CD4-positive, CD25-positive, alpha-beta regulatory T cell (primary cell): Measurements from ENCODE around the gene SHB. TPM values are rescaled to one million over a fixed set of nuclear protein-coding genes. Genes with fewer than 3 reads are reported as not detected.

ENCODE experiments used
- ATAC-seq, 2 donors: fragments of 150-1000 bp; cut with Tn5 transposase; one replicate each; pipeline ENCODE4 v1.10.0; 2021; ENCODE audit warnings: low read depth in 2 of 2, moderate number of reproducible peaks in 2 of 2, moderate library complexity in 1 of 2
- DNase-seq, 3 donors: peaks; one replicate each; pipeline versions ENCODE4 v3.0.0 to v3.0.0-alpha.2; 2012 to 2022; ENCODE audit warnings: mixed read lengths in 1 of 3
- H3K27ac ChIP-seq: one replicate; pipeline ENCODE4 v1.7.0; 2013; ENCODE audit warnings: mild to moderate bottlenecking, low read length; ENCODE audit not compliant: insufficient read depth, poor library complexity, severe bottlenecking
- H3K27me3 ChIP-seq: one replicate; pipeline ENCODE4 v1.7.0; 2013; ENCODE audit warnings: low read length; ENCODE audit not compliant: control insufficient read depth, insufficient read depth
- H3K36me3 ChIP-seq: one replicate; pipeline ENCODE4 v1.7.0; 2013; ENCODE audit warnings: mild to moderate bottlenecking, low read length, moderate library complexity; ENCODE audit not compliant: control insufficient read depth, insufficient read depth
- H3K4me1 ChIP-seq: 2 replicates; pipeline ENCODE4 v1.7.0; 2013; ENCODE audit warnings: mild to moderate bottlenecking, low read length; ENCODE audit not compliant: insufficient read depth, control insufficient read depth, poor library complexity, severe bottlenecking
- H3K4me3 ChIP-seq: one replicate; pipeline ENCODE4 v1.7.0; 2013; ENCODE audit warnings: low read depth, mild to moderate bottlenecking, low read length, moderate library complexity
- H3K9me3 ChIP-seq, 2 experiments: 1 replicate in 1 of 2; 2 replicates in 1 of 2; pipeline ENCODE4 v1.7.0; 2013; ENCODE audit warnings: low read length in 2 of 2, mild to moderate bottlenecking in 1 of 2, moderate library complexity in 1 of 2; ENCODE audit not compliant: control insufficient read depth in 2 of 2
- H3K27ac Mint-ChIP-seq, 3 donors: one replicate each; pipeline ENCODE4 v1.8.0; 2020 to 2022; ENCODE audit warnings: mild to moderate bottlenecking in 3 of 3, mixed read lengths in 3 of 3, moderate library complexity in 2 of 3
- H3K27me3 Mint-ChIP-seq: one replicate; pipeline ENCODE4 v1.8.0; 2022; ENCODE audit warnings: mild to moderate bottlenecking, mixed read lengths
- H3K36me3 Mint-ChIP-seq: one replicate; pipeline ENCODE4 v1.8.0; 2020; ENCODE audit warnings: mixed read lengths
- H3K4me1 Mint-ChIP-seq, 4 donors: one replicate each; pipeline ENCODE4 v1.8.0; 2020 to 2022; ENCODE audit warnings: mixed read lengths in 4 of 4, mild to moderate bottlenecking in 1 of 4
- H3K4me3 Mint-ChIP-seq, 4 donors: one replicate each; pipeline ENCODE4 v1.8.0; 2020 to 2022; ENCODE audit warnings: mild to moderate bottlenecking in 4 of 4, mixed read lengths in 4 of 4, moderate library complexity in 3 of 4
- H3K9me3 Mint-ChIP-seq, 7 donors: one replicate each; pipeline ENCODE4 v1.8.0; 2020 to 2022; ENCODE audit warnings: mixed read lengths in 7 of 7, mild to moderate bottlenecking in 3 of 7, moderate library complexity in 2 of 7
- polyA plus RNA-seq, 4 donors: library from polyadenylated mRNA; unstranded; fragments of 300-500 nt; fragmentation: Illumina TruSeq; gene quantifications; one replicate each; pipeline ENCODE4 v1.2.3, GENCODE V29; 2021
- total RNA-seq: library from RNA; stranded (reverse); gene quantifications from one replicate; pipeline ENCODE4 v1.2.3, GENCODE V29; 2022

SHB gene
- total and polyA plus RNA-seq, 5 donors from 2014 or later, result 0.27 to 0.69 TPM; not detected in 3

DNA sequence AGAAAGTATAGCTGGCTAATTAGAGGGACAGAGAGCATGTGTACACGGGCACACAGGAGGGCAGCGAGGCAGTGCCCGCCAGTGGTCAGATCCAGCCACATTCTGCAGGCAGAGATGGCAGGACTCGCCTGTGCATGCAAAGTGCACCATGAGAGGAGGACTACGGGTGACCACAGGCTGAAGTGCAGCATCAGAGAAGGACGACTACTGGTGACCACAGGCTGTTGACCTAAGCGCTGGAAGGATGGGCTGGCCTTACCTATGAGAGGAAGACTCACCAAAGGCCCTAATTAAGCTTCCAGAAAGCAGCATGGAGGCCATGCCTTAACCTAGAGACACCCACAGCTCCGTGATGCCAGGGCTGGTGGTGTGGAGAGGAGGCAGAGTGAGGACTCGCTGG, 110.9 kb downstream of the SHB start:
- no peaks in the 10 kb centered on the region for H3K27me3 ChIP-seq
- H3K27ac Mint-ChIP-seq, result no peak overlapping the region
- peaks cover 4% of the 10 kb centered on the region for H3K4me1 ChIP-seq
- DNase-seq (no peak), ATAC-seq (no peak)
- H3K4me1 Mint-ChIP-seq, result peaks cover 0 to 5% (median 5%) of the 10 kb centered on the region in 4 donors
- H3K27ac ChIP-seq, result no peak overlapping the region
- H3K9me3 Mint-ChIP-seq, result no peaks in the 10 kb centered on the region
- H3K9me3 ChIP-seq, result no peaks in the 10 kb centered on the region
- H3K27me3 Mint-ChIP-seq, result no peaks in the 10 kb centered on the region
- no peak overlapping the region for H3K4me3 ChIP-seq
- no peaks in the 10 kb centered on the region for H3K36me3 ChIP-seq
- H3K36me3 Mint-ChIP-seq, result no peaks in the 10 kb centered on the region
- H3K4me3 Mint-ChIP-seq, result no peak overlapping the region

DNA sequence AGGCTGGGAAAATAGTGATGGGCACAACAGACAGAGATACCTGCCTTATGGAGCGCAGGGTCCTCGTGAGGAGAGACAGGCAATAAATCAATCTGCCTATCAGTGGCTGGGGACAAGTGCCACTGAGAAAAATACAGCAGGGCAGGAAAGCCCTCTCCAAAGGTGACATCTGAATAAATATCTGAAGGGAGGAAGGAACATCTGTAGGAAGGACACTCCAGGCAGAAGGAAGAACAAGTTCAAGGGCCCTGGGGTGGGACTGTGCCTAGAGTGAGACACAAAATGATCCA, 111.4 kb downstream of the SHB start:
- no peaks in the 10 kb centered on the region for H3K27me3 Mint-ChIP-seq
- Histone ChIP-seq H3K27ac (no peak overlapping the region), H3K9me3 (no peaks in the 10 kb centered on the region), H3K36me3 (no peaks in the 10 kb centered on the region), H3K27me3 (no peaks in the 10 kb centered on the region), H3K4me1 (peaks cover 4% of the 10 kb centered on the region), H3K4me3 (no peak overlapping the region)
- ATAC-seq, result no peak
- peaks cover 0 to 5% (median 5%) of the 10 kb centered on the region in 4 donors for H3K4me1 Mint-ChIP-seq
- H3K9me3 Mint-ChIP-seq, result no peaks in the 10 kb centered on the region
- H3K36me3 Mint-ChIP-seq, result no peaks in the 10 kb centered on the region
- no peak overlapping the region for H3K4me3 Mint-ChIP-seq
- no peak for DNase-seq
- H3K27ac Mint-ChIP-seq, result no peak overlapping the region

DNA sequence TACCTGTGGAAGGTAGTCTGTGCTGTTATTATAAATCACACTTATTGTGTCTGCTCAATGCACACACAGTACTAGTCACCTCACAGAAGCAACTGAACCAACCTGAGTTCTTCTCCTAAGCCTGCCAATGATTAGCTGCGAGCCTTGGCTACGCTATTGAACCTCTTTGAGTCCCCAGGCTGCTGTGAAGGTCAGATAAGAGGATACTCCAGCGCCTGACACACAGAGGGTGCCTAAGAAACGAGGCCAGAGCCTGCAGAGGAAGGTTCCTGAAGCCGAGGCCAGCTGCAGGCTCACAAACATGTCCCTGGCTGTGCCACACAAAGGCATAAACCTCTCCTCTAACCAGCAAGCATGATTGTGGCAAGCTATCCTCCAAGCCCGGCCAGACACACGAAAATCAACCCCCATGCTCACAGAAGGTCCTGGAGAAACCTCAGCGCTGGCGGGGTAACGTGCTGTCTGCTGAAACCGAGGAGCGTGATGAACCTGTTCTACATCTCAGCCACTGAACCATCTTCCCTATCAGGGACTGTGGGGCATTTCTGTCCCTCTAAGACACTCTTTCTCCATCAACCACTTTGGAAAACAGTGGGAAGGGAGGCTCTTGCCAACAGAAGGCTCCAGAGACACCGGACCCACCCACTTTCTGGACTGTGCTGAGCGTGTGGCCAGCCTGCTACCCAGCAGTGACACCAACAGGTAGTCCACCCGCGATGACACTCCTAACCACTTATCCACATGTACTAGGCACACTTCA, 111.9 kb downstream of the SHB start:
- H3K4me3 Mint-ChIP-seq, result no peak overlapping the region
- H3K9me3 Mint-ChIP-seq, result no peaks in the 10 kb centered on the region
- no peaks in the 10 kb centered on the region for H3K9me3 ChIP-seq
- H3K27ac ChIP-seq, result no peak overlapping the region
- no peak overlapping the region for H3K4me3 ChIP-seq
- no peaks in the 10 kb centered on the region for H3K36me3 ChIP-seq
- peaks cover 4% of the 10 kb centered on the region for H3K4me1 ChIP-seq
- no peak for DNase-seq
- peaks cover 1% of the 10 kb centered on the region for H3K36me3 Mint-ChIP-seq
- ATAC-seq, result no peak
- H3K27me3 Mint-ChIP-seq, result no peaks in the 10 kb centered on the region
- peak overlapping the region in 1 of 3 donors; percentile 33 for H3K27ac Mint-ChIP-seq
- peaks cover 0 to 5% (median 5%) of the 10 kb centered on the region in 4 donors for H3K4me1 Mint-ChIP-seq
- no peaks in the 10 kb centered on the region for H3K27me3 ChIP-seq

GRCh38 chr9:37956423-37956820, 112.6 kb downstream of the SHB start:
- H3K4me1 ChIP-seq, result peaks cover 4% of the 10 kb centered on the region
- H3K27ac ChIP-seq, result no peak overlapping the region
- no peaks in the 10 kb centered on the region for H3K9me3 ChIP-seq
- DNase-seq (no peak), ATAC-seq (no peak)
- H3K4me1 Mint-ChIP-seq, result peaks cover 0 to 5% (median 5%) of the 10 kb centered on the region in 4 donors
- no peaks in the 10 kb centered on the region for H3K27me3 ChIP-seq
- no peaks in the 10 kb centered on the region for H3K36me3 ChIP-seq
- no peak overlapping the region for H3K4me3 ChIP-seq
- H3K9me3 Mint-ChIP-seq, result no peaks in the 10 kb centered on the region
- no peak overlapping the region for H3K4me3 Mint-ChIP-seq
- H3K36me3 Mint-ChIP-seq, result peaks cover 4% of the 10 kb centered on the region
- H3K27me3 Mint-ChIP-seq, result no peaks in the 10 kb centered on the region
- H3K27ac Mint-ChIP-seq, result no peak overlapping the region

DNA sequence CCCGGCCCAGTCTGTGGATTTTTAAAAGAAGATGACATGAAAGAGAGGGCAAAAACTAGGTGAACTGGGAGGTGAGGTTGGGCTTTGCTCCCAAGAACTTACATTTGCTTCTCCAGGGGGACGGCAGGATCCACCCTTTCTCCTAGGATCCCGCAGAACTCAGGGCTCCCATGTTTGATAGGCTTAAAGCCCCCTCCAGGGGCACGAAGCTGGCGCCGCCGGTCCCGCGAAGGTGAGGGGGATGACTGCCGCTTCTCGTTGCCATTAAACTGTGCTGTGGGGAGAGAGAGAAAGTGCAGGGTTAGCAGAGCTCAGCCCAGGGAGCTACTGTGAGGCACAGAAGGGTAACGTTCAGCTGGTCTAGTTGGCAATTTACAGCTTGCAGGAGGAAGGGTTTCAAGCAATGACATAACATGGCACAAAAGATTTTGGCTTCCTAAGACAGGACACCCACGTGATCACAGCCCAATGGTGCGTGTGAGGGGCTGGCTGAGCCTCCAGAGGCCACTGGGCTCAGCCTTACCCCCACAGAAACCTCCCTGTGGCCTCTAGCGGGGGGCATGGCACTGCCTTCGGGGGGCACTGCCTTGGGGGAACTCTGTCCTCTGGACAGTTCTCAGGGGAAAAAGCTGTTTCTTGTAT, 113.1 kb downstream of the SHB start:
- ATAC-seq (no peak), DNase-seq (no peak)
- Histone ChIP-seq H3K36me3 (no peaks in the 10 kb centered on the region), H3K9me3 (no peaks in the 10 kb centered on the region), H3K27me3 (no peaks in the 10 kb centered on the region), H3K4me1 (peaks cover 4% of the 10 kb centered on the region), H3K27ac (no peak overlapping the region), H3K4me3 (no peak overlapping the region)
- Mint-ChIP-seq H3K27me3 (no peaks in the 10 kb centered on the region), H3K4me1 (peaks cover 0 to 5% (median 5%) of the 10 kb centered on the region in 4 donors), H3K9me3 (no peaks in the 10 kb centered on the region), H3K4me3 (no peak overlapping the region), H3K27ac (no peak overlapping the region), H3K36me3 (peaks cover 4% of the 10 kb centered on the region)

- no peaks in the 10 kb centered on the region for H3K27me3 Mint-ChIP-seq
- H3K4me3 Mint-ChIP-seq, result no peak overlapping the region
- H3K27ac Mint-ChIP-seq, result no peak overlapping the region
- H3K36me3 Mint-ChIP-seq, result peaks cover 4% of the 10 kb centered on the region
- H3K9me3 Mint-ChIP-seq, result no peaks in the 10 kb centered on the region
- ATAC-seq (no peak), DNase-seq (peak in 1 of 3 donors; percentile 13)
- H3K4me1 Mint-ChIP-seq, result peaks cover 0 to 5% (median 5%) of the 10 kb centered on the region in 4 donors
- no peak overlapping the region for H3K27ac ChIP-seq
- H3K4me1 ChIP-seq, result peaks cover 4% of the 10 kb centered on the region
- no peaks in the 10 kb centered on the region for H3K27me3 ChIP-seq
- no peaks in the 10 kb centered on the region for H3K9me3 ChIP-seq
- H3K4me3 ChIP-seq, result no peak overlapping the region
- H3K36me3 ChIP-seq, result no peaks in the 10 kb centered on the region
Measured at GRCh38 chr9:37954581-37954981, 114.4 kb downstream of the SHB start.

DNA sequence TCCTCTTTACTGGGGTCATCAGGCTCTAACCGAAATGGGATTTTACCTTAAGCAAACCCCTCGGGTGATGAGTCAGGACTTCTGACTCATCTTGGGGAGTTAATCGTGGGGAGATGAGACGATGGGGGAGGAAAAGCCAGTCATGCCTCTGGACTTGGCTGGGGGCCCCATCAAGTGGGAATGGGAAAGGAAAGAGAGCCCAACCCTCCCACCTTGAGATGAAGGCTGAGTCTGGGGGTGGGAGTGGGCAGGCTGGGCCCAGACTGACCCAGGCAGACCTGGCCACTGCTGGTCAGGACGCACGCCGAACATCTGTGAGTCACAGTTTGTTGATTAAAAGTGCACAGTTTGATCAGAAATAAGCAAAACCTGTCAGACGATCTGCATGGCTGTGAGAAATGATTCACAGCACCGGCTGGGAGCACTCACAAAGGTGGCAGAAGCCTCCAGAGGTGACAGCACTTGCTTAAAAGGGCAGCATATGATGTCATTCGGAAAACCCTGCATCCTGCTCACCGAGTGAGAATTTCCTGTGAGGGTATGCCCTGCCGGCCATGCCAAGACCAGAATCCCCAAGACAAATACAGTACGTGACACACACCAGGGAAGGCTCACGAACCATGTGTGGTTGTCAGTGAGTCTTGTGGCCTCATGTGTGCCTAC, 115.1 kb downstream of the SHB start:
- Mint-ChIP-seq H3K4me3 (no peak overlapping the region), H3K27me3 (no peaks in the 10 kb centered on the region), H3K27ac (no peak overlapping the region), H3K36me3 (peaks cover 4% of the 10 kb centered on the region), H3K4me1 (peaks cover 0 to 5% (median 5%) of the 10 kb centered on the region in 4 donors), H3K9me3 (no peaks in the 10 kb centered on the region)
- peak in 1 of 3 donors; percentile 48 for DNase-seq
- Histone ChIP-seq H3K4me1 (peaks cover 4% of the 10 kb centered on the region), H3K4me3 (no peak overlapping the region), H3K9me3 (no peaks in the 10 kb centered on the region), H3K36me3 (no peaks in the 10 kb centered on the region), H3K27ac (no peak overlapping the region), H3K27me3 (no peaks in the 10 kb centered on the region)
- peak; percentile 29 to 40 for ATAC-seq
